Upper lobe of left lung (tissue), 6 donors: ENCODE results near the gene PLPP7. TPM values are rescaled to one million over a fixed set of nuclear protein-coding genes. Genes with fewer than 3 reads are reported as not detected.

ENCODE experiments used
- ATAC-seq, 2 donors: fragments of 200-7000 bp; cut with Tn5 transposase; one replicate each; pipeline ENCODE4 v1.9.1; 2022; ENCODE audit warnings: mild to moderate bottlenecking in 2 of 2, moderate library complexity in 2 of 2; ENCODE audit not compliant: low FRiP score in 2 of 2
- DNase-seq, 2 donors: peaks; one replicate each; pipeline ENCODE4 v3.0.0-alpha.2; 2019 to 2020
- H3K27ac ChIP-seq, 4 donors: fragments of 200-600 bp; sonication (generic); one replicate each; pipeline ENCODE4 v1.5.1; 2016 to 2019
- H3K27me3 ChIP-seq, 4 donors: fragments of 200-600 bp; sonication (generic); one replicate each; pipeline ENCODE4 v1.5.1; 2017 to 2019
- H3K36me3 ChIP-seq, 4 donors: fragments of 200-600 bp; sonication (generic); one replicate each; pipeline ENCODE4 v1.5.1; 2016 to 2019
- H3K4me1 ChIP-seq, 4 donors: fragments of 200-600 bp; sonication (generic); one replicate each; pipeline ENCODE4 v1.5.1; 2018 to 2019
- H3K4me3 ChIP-seq, 4 donors: fragments of 200-600 bp; sonication (generic); one replicate each; pipeline ENCODE4 v1.5.1; 2017 to 2019; ENCODE audit warnings: mild to moderate bottlenecking in 2 of 4, moderate library complexity in 1 of 4
- H3K9me3 ChIP-seq, 4 donors: fragments of 200-600 bp; sonication (generic); one replicate each; pipeline ENCODE4 v1.5.1; 2018 to 2019
- EP300 ChIP-seq, 4 donors: sonication (generic); formaldehyde crosslinking; IDR thresholded peaks; one replicate each; pipeline ENCODE4 v1.5.1; 2017; ENCODE audit warnings: antibody characterized with exemption in 4 of 4, control low read depth in 2 of 4
- POLR2A ChIP-seq, 4 donors: fragments of 450-650 bp; IDR thresholded peaks; one replicate each; pipeline ENCODE4 v1.5.1; 2016 to 2017; ENCODE audit warnings: antibody characterized with exemption in 4 of 4, mild to moderate bottlenecking in 2 of 4
- POLR2AphosphoS5 ChIP-seq, 2 donors: sonication (generic); formaldehyde crosslinking; IDR thresholded peaks; one replicate each; pipeline ENCODE4 v1.5.1; 2017; ENCODE audit warnings: antibody characterized with exemption in 2 of 2
- WGBS, 2 donors: methylation state at CpG; one replicate each; pipeline ENCODE4 v1.1.5; 2017 to 2018; 5-methylcytosine and 5-hydroxymethylcytosine counted together
- total RNA-seq, 6 donors: library from RNA; depleted of rRNA in 4 of 6; stranded (reverse); fragments of >200 nt in 4 of 6; gene quantifications; one replicate each; pipeline versions ENCODE4 v1.1.0 to v1.2.1, GENCODE V29; 2016 to 2021
- TF ChIP-seq, protein P1 (sequence below), 6 experiments: fragments of 450-650 bp in 4 of 6; fragments of 200-600 bp in 2 of 6; sonication (generic) in 2 of 6; IDR thresholded peaks; one replicate each; pipeline ENCODE4 v1.5.1; 2016 to 2019; ENCODE audit warnings: antibody characterized with exemption in 6 of 6
- donor health status: DM: no; HTN: no; CAD: no; lungs with moderate emphysema.
- donor health status: DM: no; HTN: yes; CAD: no; lungs with severe emphysema.

The PLPP7 gene
- total RNA-seq, 6 donors from 2014 or later = 0.76 to 3.2 (median 1.6) TPM

GRCh38 chr9:131296460-131296859 lies 6.9 kb downstream of the PLPP7 start:
- Histone ChIP-seq H3K4me1 (no peaks in the 10 kb centered on the region), H3K36me3 (no peaks in the 10 kb centered on the region), H3K27ac (no peak overlapping the region), H3K4me3 (no peak overlapping the region), H3K27me3 (no peaks in the 10 kb centered on the region), H3K9me3 (no peaks in the 10 kb centered on the region)
- DNase-seq = no peak
- ATAC-seq = no peak
- TF ChIP-seq EP300 (IDR thresholded peaks at IDR 0.05) (no peak), POLR2AphosphoS5 (IDR thresholded peaks at IDR 0.05) (no peak), POLR2A (IDR thresholded peaks at IDR 0.05) (no peak)
- TF ChIP-seq, protein P1, sequence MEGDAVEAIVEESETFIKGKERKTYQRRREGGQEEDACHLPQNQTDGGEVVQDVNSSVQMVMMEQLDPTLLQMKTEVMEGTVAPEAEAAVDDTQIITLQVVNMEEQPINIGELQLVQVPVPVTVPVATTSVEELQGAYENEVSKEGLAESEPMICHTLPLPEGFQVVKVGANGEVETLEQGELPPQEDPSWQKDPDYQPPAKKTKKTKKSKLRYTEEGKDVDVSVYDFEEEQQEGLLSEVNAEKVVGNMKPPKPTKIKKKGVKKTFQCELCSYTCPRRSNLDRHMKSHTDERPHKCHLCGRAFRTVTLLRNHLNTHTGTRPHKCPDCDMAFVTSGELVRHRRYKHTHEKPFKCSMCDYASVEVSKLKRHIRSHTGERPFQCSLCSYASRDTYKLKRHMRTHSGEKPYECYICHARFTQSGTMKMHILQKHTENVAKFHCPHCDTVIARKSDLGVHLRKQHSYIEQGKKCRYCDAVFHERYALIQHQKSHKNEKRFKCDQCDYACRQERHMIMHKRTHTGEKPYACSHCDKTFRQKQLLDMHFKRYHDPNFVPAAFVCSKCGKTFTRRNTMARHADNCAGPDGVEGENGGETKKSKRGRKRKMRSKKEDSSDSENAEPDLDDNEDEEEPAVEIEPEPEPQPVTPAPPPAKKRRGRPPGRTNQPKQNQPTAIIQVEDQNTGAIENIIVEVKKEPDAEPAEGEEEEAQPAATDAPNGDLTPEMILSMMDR (IDR thresholded peaks at IDR 0.05) = no peak
- WGBS, 2 donors = 82 to 84% methylated on average over 9 of the region's 9 CpGs

- no peaks in the 10 kb centered on the region for H3K36me3 ChIP-seq
- no peak overlapping the region for H3K4me3 ChIP-seq
- H3K4me1 ChIP-seq = no peaks in the 10 kb centered on the region
- H3K27me3 ChIP-seq = no peaks in the 10 kb centered on the region
- no peak for DNase-seq
- H3K9me3 ChIP-seq = no peaks in the 10 kb centered on the region
- no peak overlapping the region for H3K27ac ChIP-seq
- 87 to 92% methylated on average over 4 to 6 of the region's 8 CpGs for WGBS, 2 donors
- TF ChIP-seq POLR2AphosphoS5 (IDR thresholded peaks at IDR 0.05) (no peak), EP300 (IDR thresholded peaks at IDR 0.05) (no peak), POLR2A (IDR thresholded peaks at IDR 0.05) (no peak)
- TF ChIP-seq, protein P1 (IDR thresholded peaks at IDR 0.05) = no peak
- no peak for ATAC-seq
These were observed 7.5 kb downstream of the PLPP7 start for GRCh38 chr9:131296906-131297500.

GRCh38 chr9:131297903-131298302 lies 8.4 kb downstream of the PLPP7 start:
- H3K4me1 ChIP-seq = no peaks in the 10 kb centered on the region
- no peaks in the 10 kb centered on the region for H3K27me3 ChIP-seq
- TF ChIP-seq, protein P1 (IDR thresholded peaks at IDR 0.05) = no peak
- TF ChIP-seq POLR2A (IDR thresholded peaks at IDR 0.05) (no peak), EP300 (IDR thresholded peaks at IDR 0.05) (no peak), POLR2AphosphoS5 (IDR thresholded peaks at IDR 0.05) (no peak)
- ATAC-seq (no peak), DNase-seq (no peak)
- no peak overlapping the region for H3K4me3 ChIP-seq
- 66 to 70% methylated on average over 10 to 11 of the region's 11 CpGs for WGBS, 2 donors
- no peak overlapping the region for H3K27ac ChIP-seq
- H3K9me3 ChIP-seq = no peaks in the 10 kb centered on the region
- H3K36me3 ChIP-seq = no peaks in the 10 kb centered on the region

DNA sequence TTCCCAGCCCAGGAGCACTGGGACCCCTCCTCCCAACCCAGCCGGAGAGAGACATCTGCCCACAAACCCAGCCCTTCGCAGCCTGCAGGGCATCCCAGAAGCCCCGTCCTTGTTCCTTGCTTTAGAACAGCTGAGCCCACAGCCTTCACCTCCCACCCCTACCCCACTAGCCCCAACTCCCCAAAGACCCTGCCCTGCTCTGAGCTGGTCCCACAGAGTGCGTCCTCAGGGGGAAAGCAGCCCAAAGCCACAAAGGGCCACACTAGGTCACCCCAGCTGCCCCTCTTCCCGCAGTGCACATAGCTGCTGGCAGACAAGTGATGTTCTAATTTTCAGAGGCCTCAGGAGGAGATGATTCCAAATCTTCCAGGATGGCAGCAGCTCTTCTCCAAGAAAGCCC lies 8.8 kb downstream of the PLPP7 start:
- H3K27me3 ChIP-seq = no peaks in the 10 kb centered on the region
- H3K4me3 ChIP-seq = no peak overlapping the region
- H3K27ac ChIP-seq = no peak overlapping the region
- ATAC-seq (no peak), DNase-seq (no peak)
- TF ChIP-seq POLR2AphosphoS5 (IDR thresholded peaks at IDR 0.05) (no peak), EP300 (IDR thresholded peaks at IDR 0.05) (no peak), POLR2A (IDR thresholded peaks at IDR 0.05) (no peak)
- TF ChIP-seq, protein P1 (IDR thresholded peaks at IDR 0.05) = no peak
- no peaks in the 10 kb centered on the region for H3K36me3 ChIP-seq
- 84 to 95% methylated on average over 3 to 5 of the region's 5 CpGs for WGBS, 2 donors
- H3K4me1 ChIP-seq = no peaks in the 10 kb centered on the region
- no peaks in the 10 kb centered on the region for H3K9me3 ChIP-seq

DNA sequence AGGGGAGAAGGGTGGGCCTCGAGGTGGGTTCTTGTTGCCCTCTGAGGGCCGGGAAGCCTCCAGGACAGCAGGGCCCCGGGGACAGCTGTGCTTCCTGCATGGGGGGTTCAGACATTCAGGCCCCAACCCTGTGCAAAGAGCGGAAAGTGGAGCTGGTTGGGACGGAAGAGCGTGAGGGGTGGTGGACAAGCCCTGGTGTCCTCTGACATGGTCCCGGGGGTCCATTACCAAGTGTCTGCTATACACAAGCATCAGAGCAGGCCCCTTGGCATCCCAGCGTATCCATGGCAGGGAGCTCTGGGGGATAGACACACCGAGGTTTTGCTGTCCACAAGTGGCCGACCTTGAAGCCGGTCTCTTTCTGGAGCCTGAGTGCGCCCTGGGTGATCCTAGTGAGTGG lies 9.3 kb downstream of the PLPP7 start:
- no peaks in the 10 kb centered on the region for H3K9me3 ChIP-seq
- no peak overlapping the region for H3K27ac ChIP-seq
- DNase-seq (peak in 1 of 2 donors; percentile 50), ATAC-seq (no peak)
- no peaks in the 10 kb centered on the region for H3K4me1 ChIP-seq
- WGBS, 2 donors = 91 to 97% methylated on average over 7 to 12 of the region's 12 CpGs
- H3K27me3 ChIP-seq = no peaks in the 10 kb centered on the region
- no peak overlapping the region for H3K4me3 ChIP-seq
- no peaks in the 10 kb centered on the region for H3K36me3 ChIP-seq
- TF ChIP-seq EP300 (IDR thresholded peaks at IDR 0.05) = no peak
- no peak for TF ChIP-seq POLR2A (IDR thresholded peaks at IDR 0.05)
- TF ChIP-seq, protein P1 (IDR thresholded peaks at IDR 0.05) = no peak
- TF ChIP-seq POLR2AphosphoS5 (IDR thresholded peaks at IDR 0.05) = no peak
